ENCODE results near the gene ZNF512. TPM values are rescaled to one million over a fixed set of nuclear protein-coding genes. Genes with fewer than 3 reads are reported as not detected.

The ZNF512 gene
- polyA plus RNA-seq, 1 donor (not counting 4 experiments of a cell fraction or from before 2014, with no cell fraction given), result 16.6 TPM

DNA sequence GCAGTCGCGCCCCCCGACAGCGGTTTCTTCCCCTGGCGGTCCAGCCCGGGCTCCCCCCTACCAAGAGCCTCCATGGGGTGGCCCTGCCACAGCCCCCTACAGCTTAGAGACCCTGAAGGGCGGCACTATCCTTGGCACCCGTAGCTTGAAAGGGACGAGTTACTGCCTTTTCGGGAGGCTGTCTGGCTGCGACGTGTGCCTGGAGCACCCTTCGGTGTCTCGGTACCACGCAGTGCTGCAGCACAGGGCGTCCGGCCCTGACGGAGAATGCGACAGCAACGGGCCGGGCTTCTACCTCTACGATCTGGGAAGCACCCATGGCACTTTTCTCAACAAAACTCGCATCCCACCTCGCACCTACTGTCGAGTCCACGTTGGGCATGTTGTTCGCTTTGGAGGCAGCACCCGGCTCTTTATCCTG, 81.3 kb downstream of the ZNF512 start:
- no peaks in the 10 kb centered on the region for H3K9me1 ChIP-seq (ENCODE audit: control insufficient read depth, extremely low read depth, insufficient read depth, low read length)
- peak overlapping the region; percentile 95 for H3K4me2 ChIP-seq (ENCODE audit: control insufficient read depth, extremely low read depth, insufficient read depth, low read depth, low read length)
- H3K36me3 ChIP-seq (ENCODE audit: control insufficient read depth in 2 of 2, extremely low read depth in 1 of 2, insufficient read depth in 2 of 2, low read length in 2 of 2), result peaks cover 18 to 27% of the 10 kb centered on the region in 2 experiments
- no peak for FAIRE-seq
- DNase-seq (ENCODE audit: low read depth, low spot score), result no peak
- H3K27ac ChIP-seq (ENCODE audit: control insufficient read depth, insufficient read depth, low read length), result peak overlapping the region; percentile 96
- no peaks in the 10 kb centered on the region for H4K20me1 ChIP-seq (ENCODE audit: control insufficient read depth, extremely low read depth, insufficient read depth, low read length)
- no peaks in the 10 kb centered on the region for H3K27me3 ChIP-seq (ENCODE audit: control insufficient read depth, extremely low read depth, insufficient read depth, low read length)
- no peaks in the 10 kb centered on the region for H3K9me3 ChIP-seq (ENCODE audit: control insufficient read depth, low read depth, low read length)
- TF ChIP-seq, protein P1, sequence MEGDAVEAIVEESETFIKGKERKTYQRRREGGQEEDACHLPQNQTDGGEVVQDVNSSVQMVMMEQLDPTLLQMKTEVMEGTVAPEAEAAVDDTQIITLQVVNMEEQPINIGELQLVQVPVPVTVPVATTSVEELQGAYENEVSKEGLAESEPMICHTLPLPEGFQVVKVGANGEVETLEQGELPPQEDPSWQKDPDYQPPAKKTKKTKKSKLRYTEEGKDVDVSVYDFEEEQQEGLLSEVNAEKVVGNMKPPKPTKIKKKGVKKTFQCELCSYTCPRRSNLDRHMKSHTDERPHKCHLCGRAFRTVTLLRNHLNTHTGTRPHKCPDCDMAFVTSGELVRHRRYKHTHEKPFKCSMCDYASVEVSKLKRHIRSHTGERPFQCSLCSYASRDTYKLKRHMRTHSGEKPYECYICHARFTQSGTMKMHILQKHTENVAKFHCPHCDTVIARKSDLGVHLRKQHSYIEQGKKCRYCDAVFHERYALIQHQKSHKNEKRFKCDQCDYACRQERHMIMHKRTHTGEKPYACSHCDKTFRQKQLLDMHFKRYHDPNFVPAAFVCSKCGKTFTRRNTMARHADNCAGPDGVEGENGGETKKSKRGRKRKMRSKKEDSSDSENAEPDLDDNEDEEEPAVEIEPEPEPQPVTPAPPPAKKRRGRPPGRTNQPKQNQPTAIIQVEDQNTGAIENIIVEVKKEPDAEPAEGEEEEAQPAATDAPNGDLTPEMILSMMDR (optimal IDR thresholded peaks at IDR 0.05 in 1 of 3, IDR thresholded peaks at IDR 0.05 in 1 of 3, conservative IDR thresholded peaks at IDR 0.05 in 1 of 3; ENCODE audit: extremely low read depth in 1 of 3, insufficient read depth in 2 of 3, low read length in 3 of 3), result peak in 1 of 3 experiments; percentile 5
- no peak for TF ChIP-seq EZH2 (IDR thresholded peaks at IDR 0.05; ENCODE audit: low read length)
- H3K9ac ChIP-seq (ENCODE audit: control insufficient read depth, extremely low read depth, insufficient read depth, low read length), result peak overlapping the region; percentile 96
- H3K4me3 ChIP-seq (ENCODE audit: control insufficient read depth in 2 of 3, extremely low read depth in 1 of 3, insufficient read depth in 2 of 3, low read depth in 1 of 3, low read length in 3 of 3), result peak overlapping the region; percentile 95 to 97 (median 96)
- H3K79me2 ChIP-seq (ENCODE audit: control insufficient read depth, insufficient read depth, low read length), result peaks cover 38% of the 10 kb centered on the region
- dilution Hi-C loops (cut with MboI; ENCODE audit: extremely low pct_ligation_motif_present, low sequenced_read_pairs), result no loop called here
- H2AFZ ChIP-seq (ENCODE audit: control insufficient read depth, low read length), result peak overlapping the region; percentile 100
- peaks cover 19% of the 10 kb centered on the region for H3K4me1 ChIP-seq (ENCODE audit: control insufficient read depth, extremely low read depth, insufficient read depth, low read length)

- H3K79me2 ChIP-seq (ENCODE audit: control insufficient read depth, insufficient read depth, low read length), result peaks cover 38% of the 10 kb centered on the region
- peak overlapping the region; percentile 95 to 97 (median 96) for H3K4me3 ChIP-seq (ENCODE audit: control insufficient read depth in 2 of 3, extremely low read depth in 1 of 3, insufficient read depth in 2 of 3, low read depth in 1 of 3, low read length in 3 of 3)
- FAIRE-seq (no peak), DNase-seq (ENCODE audit: low read depth, low spot score) (no peak)
- H2AFZ ChIP-seq (ENCODE audit: control insufficient read depth, low read length), result peak overlapping the region; percentile 100
- H3K27me3 ChIP-seq (ENCODE audit: control insufficient read depth, extremely low read depth, insufficient read depth, low read length), result no peaks in the 10 kb centered on the region
- H3K9ac ChIP-seq (ENCODE audit: control insufficient read depth, extremely low read depth, insufficient read depth, low read length), result peak overlapping the region; percentile 96
- H3K9me3 ChIP-seq (ENCODE audit: control insufficient read depth, low read depth, low read length), result no peaks in the 10 kb centered on the region
- peaks cover 18 to 30% of the 10 kb centered on the region in 2 experiments for H3K36me3 ChIP-seq (ENCODE audit: control insufficient read depth in 2 of 2, extremely low read depth in 1 of 2, insufficient read depth in 2 of 2, low read length in 2 of 2)
- peaks cover 19% of the 10 kb centered on the region for H3K4me1 ChIP-seq (ENCODE audit: control insufficient read depth, extremely low read depth, insufficient read depth, low read length)
- dilution Hi-C loops (cut with MboI; ENCODE audit: extremely low pct_ligation_motif_present, low sequenced_read_pairs), result no loop called here
- H3K27ac ChIP-seq (ENCODE audit: control insufficient read depth, insufficient read depth, low read length), result peak overlapping the region; percentile 96
- H4K20me1 ChIP-seq (ENCODE audit: control insufficient read depth, extremely low read depth, insufficient read depth, low read length), result no peaks in the 10 kb centered on the region
- no peaks in the 10 kb centered on the region for H3K9me1 ChIP-seq (ENCODE audit: control insufficient read depth, extremely low read depth, insufficient read depth, low read length)
- peak overlapping the region; percentile 95 for H3K4me2 ChIP-seq (ENCODE audit: control insufficient read depth, extremely low read depth, insufficient read depth, low read depth, low read length)
- TF ChIP-seq, protein P1 (optimal IDR thresholded peaks at IDR 0.05 in 1 of 3, IDR thresholded peaks at IDR 0.05 in 1 of 3, conservative IDR thresholded peaks at IDR 0.05 in 1 of 3; ENCODE audit: extremely low read depth in 1 of 3, insufficient read depth in 2 of 3, low read length in 3 of 3), result no peak
- no peak for TF ChIP-seq EZH2 (IDR thresholded peaks at IDR 0.05; ENCODE audit: low read length)
Measured at GRCh38 chr2:27664622-27665363, 82.0 kb downstream of the ZNF512 start.

Data from keratinocyte (primary cell).